ENCODE results near the gene PSD2. TPM values are rescaled to one million over a fixed set of nuclear protein-coding genes. Genes with fewer than 3 reads are reported as not detected.

Gene PSD2
- total RNA-seq, 2 experiments from 2014 or later, result not detected

DNA sequence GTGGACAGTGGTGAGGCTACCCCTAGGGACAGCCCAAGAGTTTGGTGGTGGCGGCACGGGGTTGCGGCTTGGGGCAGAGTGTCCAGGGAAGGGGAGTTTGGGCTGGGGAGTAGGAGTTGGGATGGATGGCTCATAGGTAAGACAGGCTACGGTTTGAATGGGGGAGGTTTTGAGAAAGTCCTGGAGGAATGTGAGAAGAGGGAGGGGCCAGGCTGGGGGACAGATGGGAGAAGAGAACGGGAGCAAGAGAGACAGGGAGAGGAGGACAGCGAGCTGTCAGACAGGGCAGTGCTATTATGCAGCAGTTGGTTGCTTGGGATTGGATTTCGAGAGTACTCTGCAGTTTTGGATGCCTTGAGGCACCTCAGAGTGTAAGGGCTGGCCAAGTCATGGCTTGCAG lies 24.5 kb downstream of the PSD2 start:
- ChIA-PET CTCF (interaction anchor here (0.6 kb wide), 1 partner anchor 45 kb away, joined by 3 read pairs; no protein-coding TSS in a partner anchor), POLR2A (no interaction called here)
- DNase-seq, result no peak
- Mint-ChIP-seq H3K27ac (no peak overlapping the region), H3K4me1 (ENCODE audit: low read depth) (no peaks in the 10 kb centered on the region), H3K4me3 (no peak overlapping the region), H3K9me3 (peaks cover 7% of the 10 kb centered on the region), H3K27me3 (peaks cover 9% of the 10 kb centered on the region), H3K36me3 (no peaks in the 10 kb centered on the region)
- intact Hi-C loops (cut with micrococcal nuclease), result no loop called here

DNA sequence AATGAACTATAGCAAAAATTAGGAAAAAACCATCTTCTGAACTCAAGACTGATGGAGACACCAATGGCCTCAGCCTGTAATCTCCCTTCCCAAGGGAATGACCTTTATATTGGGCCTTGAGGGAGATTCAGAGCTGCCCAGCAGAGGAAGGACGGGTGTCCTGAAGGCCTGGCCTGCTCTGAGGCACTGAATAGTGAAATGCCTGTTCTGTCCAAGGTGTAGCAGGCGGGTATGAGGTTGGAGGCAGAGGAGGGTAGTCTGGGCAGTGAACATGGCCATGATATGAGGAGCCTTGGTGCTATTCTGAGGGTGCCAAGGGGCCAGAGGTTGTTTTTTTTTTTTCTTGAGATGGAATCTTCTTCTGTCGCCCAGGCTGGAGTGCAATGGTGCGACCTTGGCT lies 25.0 kb downstream of the PSD2 start:
- POLR2A ChIA-PET, result no interaction called here
- intact Hi-C loops (cut with micrococcal nuclease), result no loop called here
- H3K36me3 Mint-ChIP-seq, result no peaks in the 10 kb centered on the region
- no peak overlapping the region for H3K4me3 Mint-ChIP-seq
- CTCF ChIA-PET, result interaction anchor here (0.6 to 1.3 kb wide), 3 partner anchors 45 to 55 kb away, joined by 3 to 4 read pairs (median 3); no protein-coding TSS in a partner anchor
- H3K4me1 Mint-ChIP-seq (ENCODE audit: low read depth), result no peaks in the 10 kb centered on the region
- peaks cover 9% of the 10 kb centered on the region for H3K27me3 Mint-ChIP-seq
- no peak overlapping the region for H3K27ac Mint-ChIP-seq
- peaks cover 7% of the 10 kb centered on the region for H3K9me3 Mint-ChIP-seq
- no peak for DNase-seq

DNA sequence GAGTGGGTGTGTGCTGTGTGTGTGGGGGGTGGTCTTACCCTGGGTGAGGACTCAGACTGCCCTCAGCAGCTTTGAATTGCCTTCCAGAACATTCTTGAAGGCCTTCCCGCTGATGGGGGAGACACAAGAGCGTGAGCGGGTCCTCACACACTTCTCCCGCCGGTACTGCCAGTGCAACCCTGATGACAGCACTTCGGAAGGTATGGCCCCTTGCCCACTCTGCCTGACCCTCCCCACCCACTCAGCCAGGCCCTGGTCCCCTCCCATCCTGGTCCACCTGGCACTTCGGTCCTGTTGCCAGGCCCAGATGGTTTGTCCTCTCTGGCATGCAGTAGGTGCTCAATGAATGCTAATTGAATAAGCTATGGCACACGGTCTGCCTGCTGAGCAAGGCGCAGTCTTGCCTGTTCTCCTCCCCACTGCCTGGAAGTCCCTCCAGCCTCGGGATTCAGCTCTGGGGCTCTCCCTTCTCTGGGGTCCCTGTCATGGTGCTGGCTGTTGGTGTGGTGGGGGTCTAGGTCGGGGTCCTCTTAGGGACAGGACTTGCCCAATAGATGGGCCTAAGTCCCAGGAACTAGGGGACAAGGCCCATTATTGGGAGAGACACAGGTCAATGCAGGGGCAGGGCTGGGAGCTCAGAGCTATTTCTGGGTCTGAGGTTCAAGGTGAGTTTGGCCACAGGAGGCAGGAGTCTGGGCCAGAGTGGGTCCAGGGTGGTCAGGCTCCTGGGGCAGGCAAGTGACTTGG lies 26.4 kb downstream of the PSD2 start:
- ChIA-PET POLR2A (no interaction called here), CTCF (interaction anchor here (0.9 to 1.3 kb wide), 3 partner anchors 31 to 57 kb away, joined by 3 to 4 read pairs (median 3); no protein-coding TSS in a partner anchor)
- Mint-ChIP-seq H3K27ac (no peak overlapping the region), H3K4me3 (no peak overlapping the region), H3K27me3 (peaks cover 5% of the 10 kb centered on the region), H3K9me3 (peaks cover 7% of the 10 kb centered on the region), H3K36me3 (no peaks in the 10 kb centered on the region), H3K4me1 (ENCODE audit: low read depth) (no peaks in the 10 kb centered on the region)
- no peak for DNase-seq
- intact Hi-C loops (cut with micrococcal nuclease), result no loop called here

DNA sequence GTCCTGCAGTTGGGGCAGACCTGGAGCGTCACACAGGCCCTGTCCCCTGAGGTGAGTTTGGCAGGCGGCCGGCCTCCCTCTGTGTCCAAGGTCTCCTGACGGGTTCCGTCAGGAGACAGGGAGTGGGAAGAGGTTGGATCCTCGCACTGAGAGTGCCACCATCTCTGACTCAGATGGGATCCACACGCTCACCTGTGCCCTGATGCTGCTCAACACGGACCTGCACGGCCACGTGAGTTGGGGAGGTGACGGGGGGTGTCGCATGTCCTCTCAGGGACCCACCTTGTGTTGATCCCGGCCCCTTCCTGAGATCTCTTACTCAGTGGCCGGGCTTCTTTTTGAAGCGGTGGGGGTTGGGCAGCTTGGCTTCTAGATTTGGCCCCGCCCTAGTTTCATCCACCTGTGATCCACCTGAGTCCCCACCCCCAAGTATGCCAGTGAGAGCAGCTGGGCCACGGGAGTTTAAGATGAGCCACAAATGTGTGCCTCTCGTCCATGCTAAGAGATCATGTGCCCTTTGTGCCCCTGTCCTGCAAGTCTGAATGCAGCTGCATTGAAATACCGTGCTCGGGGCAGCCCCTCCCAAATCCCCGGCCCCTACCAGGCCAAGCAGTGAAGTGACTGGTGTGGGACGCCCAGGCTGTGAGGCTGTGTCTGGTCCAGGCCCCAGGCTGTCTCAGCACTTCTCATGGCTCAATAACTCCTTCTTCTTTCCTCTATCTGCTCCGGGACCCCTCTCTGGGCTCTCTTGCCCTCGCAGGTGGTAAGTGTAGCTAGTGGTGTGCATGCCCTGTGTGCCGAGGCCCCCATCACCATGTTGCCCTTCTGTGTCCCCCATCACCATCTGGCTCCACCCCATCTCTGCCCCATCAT lies 27.2 kb downstream of the PSD2 start:
- peaks cover 7% of the 10 kb centered on the region for H3K9me3 Mint-ChIP-seq
- H3K36me3 Mint-ChIP-seq, result no peaks in the 10 kb centered on the region
- POLR2A ChIA-PET, result no interaction called here
- DNase-seq, result no peak
- H3K27me3 Mint-ChIP-seq, result peaks cover 5% of the 10 kb centered on the region
- H3K4me1 Mint-ChIP-seq (ENCODE audit: low read depth), result no peaks in the 10 kb centered on the region
- intact Hi-C loops (cut with micrococcal nuclease), result no loop called here
- no peak overlapping the region for H3K27ac Mint-ChIP-seq
- CTCF ChIA-PET, result no interaction called here
- H3K4me3 Mint-ChIP-seq, result no peak overlapping the region

DNA sequence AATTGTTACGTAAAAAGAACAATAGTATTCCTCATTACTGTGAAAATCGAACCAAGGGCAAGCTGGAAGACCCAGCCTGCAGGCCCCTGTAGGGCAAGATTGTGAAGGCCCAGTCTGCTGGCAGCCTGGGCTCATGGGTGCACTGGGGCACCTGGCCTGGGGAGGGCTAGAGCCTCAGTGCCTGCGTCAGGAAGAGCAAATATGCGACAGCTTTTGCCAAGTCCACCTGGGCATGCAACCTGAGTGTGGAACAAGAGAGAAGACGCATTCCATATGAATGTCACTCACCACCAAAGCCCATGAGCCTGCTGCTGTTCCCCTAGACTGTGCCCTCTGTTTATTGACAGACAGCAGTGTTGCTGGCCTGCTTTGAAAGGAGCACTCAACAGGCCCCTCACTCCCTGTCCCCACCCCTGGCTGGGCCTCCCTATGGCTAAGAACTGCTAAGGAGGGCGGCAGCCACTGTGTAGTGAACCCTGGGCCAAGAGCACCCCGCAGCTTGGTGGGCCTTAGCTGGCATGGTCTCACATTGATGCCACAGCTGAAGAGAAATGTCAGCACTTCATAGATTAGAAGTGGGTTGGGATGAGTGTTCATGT lies 28.2 kb downstream of the PSD2 start:
- H3K4me1 Mint-ChIP-seq (ENCODE audit: low read depth), result no peaks in the 10 kb centered on the region
- no peak overlapping the region for H3K4me3 Mint-ChIP-seq
- H3K27me3 Mint-ChIP-seq, result peaks cover 5% of the 10 kb centered on the region
- ChIA-PET CTCF (interaction anchor here (1.0 kb wide), 1 partner anchor 37 kb away, joined by 3 read pairs; no protein-coding TSS in a partner anchor), POLR2A (no interaction called here)
- H3K9me3 Mint-ChIP-seq, result peaks cover 2% of the 10 kb centered on the region
- intact Hi-C loops (cut with micrococcal nuclease), result no loop called here
- H3K27ac Mint-ChIP-seq, result no peak overlapping the region
- H3K36me3 Mint-ChIP-seq, result no peaks in the 10 kb centered on the region
- no peak for DNase-seq

DNA sequence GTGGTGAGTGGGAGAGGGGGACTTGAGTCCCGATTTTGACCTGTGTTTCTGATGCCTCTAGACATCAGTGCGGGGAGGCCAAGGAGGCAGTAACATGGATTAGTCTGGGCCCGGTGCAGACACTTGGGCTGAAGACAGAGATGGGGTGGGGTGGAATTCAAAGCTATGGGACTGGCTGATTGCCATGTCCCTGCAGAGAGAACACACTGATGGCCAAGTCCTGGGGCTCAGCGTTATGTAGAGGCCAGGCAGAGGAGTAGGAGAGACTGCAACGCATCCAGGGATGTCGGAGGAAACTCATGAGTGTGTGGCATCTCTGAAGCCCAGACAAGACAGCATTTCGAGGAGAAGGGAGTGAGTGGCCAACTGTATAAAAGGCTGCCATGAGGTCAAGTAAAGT lies 30.1 kb downstream of the PSD2 start:
- no peaks in the 10 kb centered on the region for H3K4me1 Mint-ChIP-seq (ENCODE audit: low read depth)
- no peak for DNase-seq
- CTCF ChIA-PET, result no interaction called here

DNA sequence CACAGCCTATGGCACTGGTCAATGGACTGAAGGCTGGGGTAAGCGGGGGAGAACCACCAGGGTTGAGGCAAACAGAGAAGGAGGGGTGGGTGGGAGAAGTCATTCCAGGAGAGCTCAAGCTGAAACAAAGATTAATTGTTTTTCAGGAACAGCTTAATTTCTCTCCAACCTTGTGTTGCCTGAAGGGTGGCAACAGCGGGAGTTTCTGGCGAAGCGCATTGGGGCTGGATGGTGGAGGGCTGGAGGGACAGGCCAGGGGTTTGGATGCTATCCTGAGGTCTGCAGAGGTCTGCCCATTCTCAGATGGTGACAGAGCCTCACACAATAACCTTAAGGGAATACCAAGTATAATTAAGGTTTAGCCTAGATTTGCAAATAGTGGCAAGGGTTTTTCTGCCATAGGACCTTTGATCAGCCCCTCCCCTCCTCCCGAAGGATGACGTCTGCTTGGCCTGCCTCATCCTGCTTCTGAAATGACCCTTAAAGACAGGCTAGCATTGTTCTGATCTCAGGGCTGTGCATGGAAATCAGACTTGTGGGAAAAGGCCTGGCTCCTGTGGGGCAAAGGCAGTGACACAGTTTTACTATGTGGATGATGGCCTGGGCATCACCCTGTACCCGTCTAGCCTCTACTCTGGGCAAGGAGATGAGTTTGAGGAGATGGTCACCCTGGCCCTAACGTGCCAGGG lies 32.7 kb downstream of the PSD2 start:
- Mint-ChIP-seq H3K4me1 (ENCODE audit: low read depth) (no peaks in the 10 kb centered on the region), H3K4me3 (no peak overlapping the region), H3K27me3 (peaks cover 3% of the 10 kb centered on the region), H3K36me3 (no peaks in the 10 kb centered on the region), H3K27ac (no peak overlapping the region), H3K9me3 (no peaks in the 10 kb centered on the region)
- no peak for DNase-seq
- ChIA-PET POLR2A (no interaction called here), CTCF (interaction anchor here (1.0 kb wide), 1 partner anchor 41 kb away, joined by 3 read pairs; no protein-coding TSS in a partner anchor)
- intact Hi-C loops (cut with micrococcal nuclease), result no loop called here

More for the DNA sequence above, 30.1 kb downstream of the PSD2 start:
- no peaks in the 10 kb centered on the region for H3K27me3 Mint-ChIP-seq
- POLR2A ChIA-PET, result no interaction called here
- no peaks in the 10 kb centered on the region for H3K36me3 Mint-ChIP-seq
- intact Hi-C loops (cut with micrococcal nuclease), result no loop called here
- no peaks in the 10 kb centered on the region for H3K9me3 Mint-ChIP-seq
- H3K27ac Mint-ChIP-seq, result no peak overlapping the region
- H3K4me3 Mint-ChIP-seq, result no peak overlapping the region

DNA sequence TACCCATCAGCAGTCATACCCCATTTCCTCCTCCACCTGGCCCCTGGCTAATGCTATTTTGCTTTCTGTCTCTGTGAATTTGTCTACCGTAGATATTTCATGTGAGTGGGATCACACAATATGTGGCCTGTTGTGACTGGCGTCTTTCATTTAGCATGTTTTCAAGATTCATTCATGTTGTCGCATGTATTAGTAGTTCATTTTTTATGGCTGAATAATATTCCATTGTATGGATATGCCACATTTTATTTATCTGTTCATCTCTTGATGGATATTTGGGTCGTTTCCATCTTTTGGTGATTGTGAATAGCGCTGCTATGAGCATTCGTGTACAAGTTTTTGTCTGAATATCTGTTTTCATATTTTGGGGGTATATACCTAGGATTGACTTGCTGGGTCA lies 33.9 kb downstream of the PSD2 start:
- intact Hi-C loops (cut with micrococcal nuclease), result no loop called here
- no peaks in the 10 kb centered on the region for H3K4me1 Mint-ChIP-seq (ENCODE audit: low read depth)
- H3K27me3 Mint-ChIP-seq, result peaks cover 5% of the 10 kb centered on the region
- DNase-seq, result no peak
- no peak overlapping the region for H3K4me3 Mint-ChIP-seq
- ChIA-PET CTCF (interaction anchor here (1.0 kb wide), 1 partner anchor 42 kb away, joined by 3 read pairs; no protein-coding TSS in a partner anchor), POLR2A (no interaction called here)
- no peaks in the 10 kb centered on the region for H3K9me3 Mint-ChIP-seq
- H3K36me3 Mint-ChIP-seq, result no peaks in the 10 kb centered on the region
- no peak overlapping the region for H3K27ac Mint-ChIP-seq

DNA sequence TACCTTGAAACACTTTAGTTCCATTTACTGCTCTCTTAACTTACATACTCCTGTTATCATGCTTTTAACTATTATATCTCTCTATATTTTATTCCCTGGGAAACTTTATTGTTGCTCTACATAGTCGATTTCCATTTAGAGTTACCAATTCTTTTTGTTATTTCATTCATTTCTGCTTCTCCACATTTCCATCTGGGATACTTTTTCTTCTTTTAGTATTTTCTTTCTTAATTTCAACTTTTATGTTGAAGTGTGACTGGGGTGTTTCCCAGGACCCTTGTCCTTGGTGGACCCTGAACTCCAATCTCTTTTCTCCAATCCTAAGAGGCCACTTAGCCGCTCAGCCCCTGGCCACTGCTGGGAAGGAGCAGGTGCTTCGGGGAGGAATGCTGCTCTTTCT lies 36.0 kb downstream of the PSD2 start:
- intact Hi-C loops (cut with micrococcal nuclease), result no loop called here
- no peaks in the 10 kb centered on the region for H3K9me3 Mint-ChIP-seq
- CTCF ChIA-PET, result no interaction called here
- H3K36me3 Mint-ChIP-seq, result no peaks in the 10 kb centered on the region
- no peak for DNase-seq
- POLR2A ChIA-PET, result no interaction called here
- H3K4me1 Mint-ChIP-seq (ENCODE audit: low read depth), result no peaks in the 10 kb centered on the region
- peaks cover 15% of the 10 kb centered on the region for H3K27me3 Mint-ChIP-seq
- no peak overlapping the region for H3K27ac Mint-ChIP-seq
- no peak overlapping the region for H3K4me3 Mint-ChIP-seq

DNA sequence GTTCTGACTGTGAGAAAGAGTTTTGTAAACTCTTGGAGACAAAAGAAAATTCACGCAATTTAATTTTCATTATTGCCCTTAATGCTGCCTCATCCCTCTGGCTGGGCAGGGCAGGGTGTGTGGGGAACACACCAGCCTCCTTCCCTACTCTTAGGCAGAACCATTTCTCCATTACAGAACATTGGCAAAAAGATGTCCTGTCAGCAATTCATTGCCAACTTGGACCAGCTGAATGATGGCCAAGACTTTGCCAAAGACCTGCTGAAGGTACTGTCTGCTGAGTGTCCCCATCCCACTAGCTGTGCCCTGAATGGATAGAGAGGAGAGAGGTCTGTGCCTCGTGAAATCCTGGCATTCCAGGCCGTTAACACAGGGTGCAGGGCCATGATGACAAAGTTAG lies 37.9 kb downstream of the PSD2 start:
- intact Hi-C loops (cut with micrococcal nuclease), result no loop called here
- CTCF ChIA-PET, result interaction anchor here (1.5 kb wide), 1 partner anchor 46 kb away, joined by 3 read pairs; no protein-coding TSS in a partner anchor

DNA sequence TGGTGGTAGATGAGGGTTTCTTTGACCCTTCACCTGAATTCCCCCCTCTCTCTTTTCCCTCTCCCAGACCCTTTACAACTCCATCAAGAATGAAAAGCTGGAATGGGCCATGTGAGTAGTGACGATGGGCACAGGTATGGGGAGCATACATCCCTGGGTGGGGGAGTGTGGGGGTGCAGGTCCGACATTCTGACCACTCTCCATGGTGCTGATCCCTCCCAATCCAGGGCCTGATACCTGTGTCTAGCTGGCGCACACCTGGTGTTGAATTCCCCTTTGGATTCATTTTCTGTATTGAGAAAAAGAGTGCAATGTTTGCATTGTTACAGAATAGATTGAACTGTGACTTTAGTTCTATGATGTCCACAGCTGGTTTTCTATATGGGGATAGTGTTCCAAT lies 40.0 kb downstream of the PSD2 start:
- no peak for DNase-seq
- intact Hi-C loops (cut with micrococcal nuclease), result no loop called here
- ChIA-PET POLR2A (no interaction called here), CTCF (no interaction called here)
- Mint-ChIP-seq H3K27ac (no peak overlapping the region), H3K27me3 (peaks cover 15% of the 10 kb centered on the region), H3K36me3 (no peaks in the 10 kb centered on the region), H3K9me3 (no peaks in the 10 kb centered on the region), H3K4me3 (no peak overlapping the region), H3K4me1 (ENCODE audit: low read depth) (no peaks in the 10 kb centered on the region)

More for the DNA sequence above, 37.9 kb downstream of the PSD2 start:
- POLR2A ChIA-PET, result no interaction called here
- Mint-ChIP-seq H3K9me3 (no peaks in the 10 kb centered on the region), H3K36me3 (no peaks in the 10 kb centered on the region), H3K4me1 (ENCODE audit: low read depth) (no peaks in the 10 kb centered on the region), H3K27ac (no peak overlapping the region), H3K27me3 (peaks cover 15% of the 10 kb centered on the region), H3K4me3 (no peak overlapping the region)
- no peak for DNase-seq
